Caki2 (cell line): Measurements from ENCODE around the gene DTX4. TPM values are rescaled to one million over a fixed set of nuclear protein-coding genes. Genes with fewer than 3 reads are reported as not detected.
"Not testable (repeated sequence)": the region's sequence is repeated elsewhere in the genome, so short reads cannot be mapped to it uniquely, and the experiment has no call there.

Experiments used
- DNase-seq: peaks from one replicate; pipeline ENCODE4 v3.0.0-alpha.2; 2015; ENCODE audit warnings: low read depth
- in situ Hi-C: cut with HindIII; loops from 2 replicates; pipeline ENCODE4 v1.10.0; 2016; ENCODE audit warnings: low sequenced_read_pairs, low pct_unique_long_range_greater_than_20kb, mixed read lengths
- total RNA-seq: library from RNA; depleted of rRNA; stranded (reverse); fragments of >200 nt; shearing (Covaris generic); gene quantifications from 2 replicates; pipeline ENCODE4 v1.2.3, GENCODE V29; 2014; ENCODE audit warnings: low replicate concordance; rRNA removed

The DTX4 gene
- 2.0 and 4.2 TPM in 2 replicates for total RNA-seq

- peak; percentile 82 for DNase-seq
- in situ Hi-C loops = no loop called here
Observed at GRCh38 chr11:59171508-59172322, at the start of gene DTX4. Gene DTX4, plus strand, starts transcription at chr11:59172132. Its CDS starts 464 bp downstream, at chr11:59172596.

- in situ Hi-C loops = no loop called here
- DNase-seq = no peak
Observed at GRCh38 chr11:59135648-59136461, 36.1 kb upstream of the DTX4 start.

GRCh38 chr11:59136551-59136950 lies 35.4 kb upstream of the DTX4 start:
- in situ Hi-C loops, DNase-seq: not testable (repeated sequence)

GRCh38 chr11:59137190-59137589 lies 34.7 kb upstream of the DTX4 start:
- in situ Hi-C loops = no loop called here
- no peak for DNase-seq

- in situ Hi-C loops = no loop called here
- DNase-seq = no peak
Observed at GRCh38 chr11:59138643-59139042, 33.3 kb upstream of the DTX4 start.

- in situ Hi-C loops = no loop called here
- DNase-seq = no peak
Observed at GRCh38 chr11:59141191-59141590, 30.7 kb upstream of the DTX4 start.

- no peak for DNase-seq
- in situ Hi-C loops = no loop called here
Observed at GRCh38 chr11:59141673-59142460, 30.1 kb upstream of the DTX4 start.

- in situ Hi-C loops = no loop called here
- peak; percentile 96 for DNase-seq
Observed at GRCh38 chr11:59142530-59143507, 29.1 kb upstream of the DTX4 start, which contains the start of gene FAM111A. Gene FAM111A, plus strand, starts transcription at chr11:59142856. Its CDS starts 6,017 bp downstream, at chr11:59148873.

- in situ Hi-C loops = no loop called here
- no peak for DNase-seq
Observed at GRCh38 chr11:59144096-59144495, 27.8 kb upstream of the DTX4 start.

GRCh38 chr11:59144579-59145345 lies 27.2 kb upstream of the DTX4 start:
- in situ Hi-C loops = no loop called here
- peak; percentile 84 for DNase-seq

- in situ Hi-C loops = no loop called here
- no peak for DNase-seq
Observed at GRCh38 chr11:59145534-59145933, 26.4 kb upstream of the DTX4 start.

- in situ Hi-C loops = no loop called here
- no peak for DNase-seq
Observed at GRCh38 chr11:59151761-59152160, 20.2 kb upstream of the DTX4 start.

GRCh38 chr11:59152312-59152951 lies 19.5 kb upstream of the DTX4 start:
- in situ Hi-C loops = no loop called here
- no peak for DNase-seq

GRCh38 chr11:59154610-59155009 lies 17.3 kb upstream of the DTX4 start:
- DNase-seq = no peak
- in situ Hi-C loops = no loop called here

- no peak for DNase-seq
- in situ Hi-C loops = no loop called here
Observed at GRCh38 chr11:59157433-59157832, 14.5 kb upstream of the DTX4 start.
